RWPE2 (cell line): ENCODE results near the gene TMEM132D.

Experiments
- ATAC-seq: fragments of 200-7000 bp; cut with Tn5 transposase; 3 replicates; pipeline ENCODE4 v1.9.1; 2021; ENCODE audit warnings: low read depth
- DNase-seq: peaks from one replicate; pipeline ENCODE4 v3.0.0-alpha.2; 2020; ENCODE audit warnings: low spot score
- H3K27ac ChIP-seq: fragments of 450-650 bp; 2 replicates; pipeline ENCODE4 v1.5.1; 2017; ENCODE audit warnings: mild to moderate bottlenecking; ENCODE audit not compliant: poor library complexity, severe bottlenecking
- H3K27me3 ChIP-seq: fragments of 250-450 bp; sonication (Bioruptor Pico); 2 replicates; pipeline ENCODE4 v1.5.1; 2021; ENCODE audit warnings: mild to moderate bottlenecking, moderate library complexity; ENCODE audit not compliant: insufficient read depth, poor library complexity, severe bottlenecking
- H3K36me3 ChIP-seq: fragments of 250-450 bp; sonication (Bioruptor Pico); 2 replicates; pipeline ENCODE4 v1.5.1; 2020; ENCODE audit warnings: low read depth, mild to moderate bottlenecking, moderate library complexity
- H3K4me1 ChIP-seq: fragments of 250-450 bp; sonication (Bioruptor Pico); 2 replicates; pipeline ENCODE4 v1.5.1; 2021; ENCODE audit warnings: mild to moderate bottlenecking, moderate library complexity; ENCODE audit not compliant: insufficient read depth, poor library complexity, severe bottlenecking
- H3K4me3 ChIP-seq: fragments of 250-450 bp; sonication (Bioruptor Pico); 2 replicates; pipeline ENCODE4 v1.5.1; 2021; ENCODE audit warnings: mild to moderate bottlenecking, moderate library complexity; ENCODE audit not compliant: severe bottlenecking
- H3K9me3 ChIP-seq: fragments of 250-450 bp; sonication (Bioruptor Pico); 2 replicates; pipeline ENCODE4 v1.5.1; 2021; ENCODE audit warnings: mild to moderate bottlenecking, moderate library complexity; ENCODE audit not compliant: severe bottlenecking
- TF ChIP-seq, protein P1 (sequence below): fragments of 450-650 bp; IDR thresholded peaks from one replicate; pipeline ENCODE4 v1.5.1; 2017; ENCODE audit warnings: mild to moderate bottlenecking, moderate library complexity; ENCODE audit not compliant: poor library complexity, severe bottlenecking

TMEM132D gene

GRCh38 chr12:129237881-129238280 is 665.9 kb downstream of the TMEM132D start:
- Histone ChIP-seq H3K36me3 (no peaks in the 10 kb centered on the region), H3K27me3 (no peaks in the 10 kb centered on the region), H3K4me3 (no peak overlapping the region), H3K27ac (no peak overlapping the region), H3K9me3 (no peaks in the 10 kb centered on the region), H3K4me1 (no peaks in the 10 kb centered on the region)
- TF ChIP-seq, protein P1, sequence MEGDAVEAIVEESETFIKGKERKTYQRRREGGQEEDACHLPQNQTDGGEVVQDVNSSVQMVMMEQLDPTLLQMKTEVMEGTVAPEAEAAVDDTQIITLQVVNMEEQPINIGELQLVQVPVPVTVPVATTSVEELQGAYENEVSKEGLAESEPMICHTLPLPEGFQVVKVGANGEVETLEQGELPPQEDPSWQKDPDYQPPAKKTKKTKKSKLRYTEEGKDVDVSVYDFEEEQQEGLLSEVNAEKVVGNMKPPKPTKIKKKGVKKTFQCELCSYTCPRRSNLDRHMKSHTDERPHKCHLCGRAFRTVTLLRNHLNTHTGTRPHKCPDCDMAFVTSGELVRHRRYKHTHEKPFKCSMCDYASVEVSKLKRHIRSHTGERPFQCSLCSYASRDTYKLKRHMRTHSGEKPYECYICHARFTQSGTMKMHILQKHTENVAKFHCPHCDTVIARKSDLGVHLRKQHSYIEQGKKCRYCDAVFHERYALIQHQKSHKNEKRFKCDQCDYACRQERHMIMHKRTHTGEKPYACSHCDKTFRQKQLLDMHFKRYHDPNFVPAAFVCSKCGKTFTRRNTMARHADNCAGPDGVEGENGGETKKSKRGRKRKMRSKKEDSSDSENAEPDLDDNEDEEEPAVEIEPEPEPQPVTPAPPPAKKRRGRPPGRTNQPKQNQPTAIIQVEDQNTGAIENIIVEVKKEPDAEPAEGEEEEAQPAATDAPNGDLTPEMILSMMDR, result no peak
- no peak for ATAC-seq
- DNase-seq, result no peak

GRCh38 chr12:129234209-129234608 is 669.6 kb downstream of the TMEM132D start:
- Histone ChIP-seq H3K27me3 (no peaks in the 10 kb centered on the region), H3K4me3 (no peak overlapping the region), H3K4me1 (no peaks in the 10 kb centered on the region), H3K9me3 (no peaks in the 10 kb centered on the region), H3K27ac (no peak overlapping the region), H3K36me3 (no peaks in the 10 kb centered on the region)
- DNase-seq (no peak), ATAC-seq (no peak)
- TF ChIP-seq, protein P1, result no peak

GRCh38 chr12:129231491-129231890 is 672.3 kb downstream of the TMEM132D start:
- no peaks in the 10 kb centered on the region for H3K9me3 ChIP-seq
- TF ChIP-seq, protein P1, result no peak
- no peaks in the 10 kb centered on the region for H3K4me1 ChIP-seq
- no peak overlapping the region for H3K4me3 ChIP-seq
- H3K36me3 ChIP-seq, result no peaks in the 10 kb centered on the region
- no peaks in the 10 kb centered on the region for H3K27me3 ChIP-seq
- ATAC-seq, result no peak
- DNase-seq, result no peak
- no peak overlapping the region for H3K27ac ChIP-seq

DNA sequence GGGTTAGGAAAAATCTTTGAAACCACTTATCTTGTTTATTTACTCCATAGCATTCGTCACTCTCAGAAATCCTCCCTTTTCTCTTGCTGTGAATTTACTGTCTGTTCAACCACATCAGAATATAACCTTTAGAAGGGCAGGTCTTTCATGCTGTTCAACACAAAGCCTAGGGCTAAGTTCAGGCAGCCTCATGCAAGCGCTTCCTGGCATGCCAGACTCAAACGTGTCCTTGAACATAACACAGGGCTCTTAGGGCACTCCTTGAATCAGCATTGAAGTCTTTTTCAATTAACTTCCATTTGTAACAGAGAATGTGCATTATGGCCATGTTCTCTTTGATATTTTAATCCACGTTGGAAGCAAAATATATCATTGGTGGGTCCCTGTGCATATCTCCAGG is 672.8 kb downstream of the TMEM132D start:
- Histone ChIP-seq H3K4me1 (no peaks in the 10 kb centered on the region), H3K36me3 (no peaks in the 10 kb centered on the region), H3K27ac (no peak overlapping the region), H3K27me3 (no peaks in the 10 kb centered on the region), H3K9me3 (no peaks in the 10 kb centered on the region), H3K4me3 (no peak overlapping the region)
- TF ChIP-seq, protein P1, result no peak
- DNase-seq, result no peak
- ATAC-seq, result no peak

GRCh38 chr12:129226851-129227250 is 677.0 kb downstream of the TMEM132D start:
- no peaks in the 10 kb centered on the region for H3K4me1 ChIP-seq
- ATAC-seq, result no peak

More at GRCh38 chr12:129226851-129227250, 677.0 kb downstream of the TMEM132D start:
- TF ChIP-seq, protein P1, result no peak
- Histone ChIP-seq H3K4me3 (no peak overlapping the region), H3K36me3 (no peaks in the 10 kb centered on the region), H3K9me3 (no peaks in the 10 kb centered on the region), H3K27ac (no peak overlapping the region), H3K27me3 (no peaks in the 10 kb centered on the region)
- DNase-seq, result no peak
